GM23338 (cell line): ENCODE data around the gene AP5Z1. TPM values are rescaled to one million over a fixed set of nuclear protein-coding genes. Genes with fewer than 3 reads are reported as not detected.

ENCODE experiments used
- ATAC-seq: fragments of 200-7000 bp; cut with Tn5 transposase; 3 replicates; pipeline ENCODE4 v1.9.1; 2020
- DNase-seq: peaks from one replicate; pipeline ENCODE4 v3.0.0-alpha.2; 2015; ENCODE audit warnings: low spot score
- H2AFZ ChIP-seq: fragments of 200-600 bp; sonication (generic); 2 replicates; pipeline ENCODE4 v1.8.0; 2016; ENCODE audit warnings: antibody characterized with exemption, mild to moderate bottlenecking, moderate library complexity
- H3F3A ChIP-seq: fragments of 200-600 bp; sonication (generic); replicated peaks from 2 replicates; pipeline ENCODE4 v1.8.0; 2017; ENCODE audit warnings: antibody characterized with exemption, mixed run types, low read depth
- H3K27ac ChIP-seq: fragments of 200-600 bp; sonication (generic); 2 replicates; pipeline ENCODE4 v1.6.1; 2016; ENCODE audit warnings: low read depth
- H3K27me3 ChIP-seq: fragments of 200-600 bp; sonication (generic); 2 replicates; pipeline ENCODE4 v1.8.0; 2016; ENCODE audit warnings: mild to moderate bottlenecking, mixed run types, moderate library complexity; ENCODE audit not compliant: insufficient read depth
- H3K36me3 ChIP-seq: fragments of 200-600 bp; sonication (generic); 2 replicates; pipeline ENCODE4 v1.8.0; 2016; ENCODE audit warnings: mild to moderate bottlenecking; ENCODE audit not compliant: insufficient read depth
- H3K4me1 ChIP-seq: fragments of 200-600 bp; sonication (generic); 2 replicates; pipeline ENCODE4 v1.8.0; 2016; ENCODE audit warnings: mild to moderate bottlenecking, moderate library complexity; ENCODE audit not compliant: insufficient read depth
- H3K4me2 ChIP-seq: fragments of 200-600 bp; sonication (generic); 2 replicates; pipeline ENCODE4 v1.7.1; 2017; ENCODE audit warnings: mixed run types
- H3K4me3 ChIP-seq: fragments of 200-600 bp; sonication (generic); 2 replicates; pipeline ENCODE4 v1.6.1; 2016; ENCODE audit warnings: mixed run types
- H3K79me2 ChIP-seq: fragments of 200-600 bp; sonication (generic); replicated peaks from 2 replicates; pipeline ENCODE4 v1.8.0; 2017; ENCODE audit warnings: mild to moderate bottlenecking; ENCODE audit not compliant: insufficient read depth
- H3K9me2 ChIP-seq: fragments of 200-600 bp; sonication (generic); 2 replicates; pipeline ENCODE4 v1.8.0; 2017; ENCODE audit not compliant: insufficient read depth
- H4K20me1 ChIP-seq: fragments of 200-600 bp; sonication (generic); replicated peaks from 2 replicates; pipeline ENCODE4 v1.8.0; 2017; ENCODE audit warnings: mild to moderate bottlenecking; ENCODE audit not compliant: insufficient read depth
- H3K27ac Mint-ChIP-seq: 2 replicates; pipeline ENCODE4 v1.8.0; 2020; ENCODE audit warnings: inconsistent platforms, mild to moderate bottlenecking, moderate library complexity, mixed read lengths
- H3K27me3 Mint-ChIP-seq: 3 replicates; pipeline ENCODE4 v1.8.0; 2022; ENCODE audit warnings: low read depth, mild to moderate bottlenecking, moderate library complexity, mixed read lengths, inconsistent platforms; ENCODE audit not compliant: insufficient read depth, poor library complexity
- H3K36me3 Mint-ChIP-seq: 3 replicates; pipeline ENCODE4 v1.8.0; 2021; ENCODE audit warnings: low read depth, mild to moderate bottlenecking, inconsistent platforms, moderate library complexity, mixed read lengths
- H3K4me1 Mint-ChIP-seq: 3 replicates; pipeline ENCODE4 v1.8.0; 2020; ENCODE audit warnings: mild to moderate bottlenecking, inconsistent platforms, mixed read lengths
- H3K4me3 Mint-ChIP-seq: 3 replicates; pipeline ENCODE4 v1.8.0; 2021; ENCODE audit warnings: moderate library complexity, mild to moderate bottlenecking, inconsistent platforms, mixed read lengths
- H3K9me3 Mint-ChIP-seq: 3 replicates; pipeline ENCODE4 v1.8.0; 2020; ENCODE audit warnings: moderate library complexity, mild to moderate bottlenecking, inconsistent platforms, mixed read lengths
- EZH2 ChIP-seq: fragments of 200-600 bp; sonication (generic); IDR thresholded peaks from one replicate; pipeline ENCODE4 v1.8.0; 2017; ENCODE audit warnings: antibody characterized with exemption, mild to moderate bottlenecking, low read depth; ENCODE audit not compliant: unreplicated experiment
- EZH2phosphoT487 ChIP-seq: fragments of 200-600 bp; sonication (generic); IDR thresholded peaks from one replicate; pipeline ENCODE4 v1.8.1; 2018; ENCODE audit warnings: antibody characterized with exemption; ENCODE audit not compliant: unreplicated experiment
- JUNB ChIP-seq: IDR thresholded peaks from one replicate; pipeline ENCODE4 v1.6.1; 2016; ENCODE audit warnings: antibody characterized with exemption; ENCODE audit not compliant: unreplicated experiment
- REST ChIP-seq: IDR thresholded peaks from one replicate; pipeline ENCODE4 v1.6.1; 2018; ENCODE audit warnings: antibody characterized with exemption; ENCODE audit not compliant: unreplicated experiment
- ZNF114 ChIP-seq: fragments of 250-450 bp; sonication (Bioruptor Pico); IDR thresholded peaks from 2 replicates; pipeline ENCODE4 v1.5.0; 2020; ENCODE audit warnings: mild to moderate bottlenecking, moderate library complexity
- polyA plus RNA-seq: library from polyadenylated mRNA; unstranded; fragments of >200 nt; fragmentation: Nextera tagmentation; extraction: Ambion mirVana; gene quantifications from 2 replicates; pipeline ENCODE4 v1.2.1, GENCODE V29; 2016
- total RNA-seq: library from RNA; depleted of rRNA; stranded (reverse); fragments of >200 nt; shearing (Covaris generic); gene quantifications from 2 replicates; pipeline ENCODE4 v1.2.3, GENCODE V29; 2014
- TF ChIP-seq, protein P1 (sequence below), 2 experiments: fragments of 200-600 bp in 1 of 2; sonication (generic) in 1 of 2; conservative IDR thresholded peaks; 2 replicates each; pipeline versions ENCODE4 v1.5.1 to v1.6.1; 2016 to 2017; ENCODE audit warnings: antibody characterized with exemption in 2 of 2, low read depth in 2 of 2, mild to moderate bottlenecking in 2 of 2, moderate library complexity in 1 of 2
- TF ChIP-seq, protein P2 (sequence below): IDR thresholded peaks from 2 replicates; pipeline ENCODE4 v1.6.1; 2016; ENCODE audit warnings: antibody characterized with exemption

AP5Z1 gene
- total and polyA plus RNA-seq, 2 experiments from 2014 or later = 16.3 to 31.2 TPM

DNA sequence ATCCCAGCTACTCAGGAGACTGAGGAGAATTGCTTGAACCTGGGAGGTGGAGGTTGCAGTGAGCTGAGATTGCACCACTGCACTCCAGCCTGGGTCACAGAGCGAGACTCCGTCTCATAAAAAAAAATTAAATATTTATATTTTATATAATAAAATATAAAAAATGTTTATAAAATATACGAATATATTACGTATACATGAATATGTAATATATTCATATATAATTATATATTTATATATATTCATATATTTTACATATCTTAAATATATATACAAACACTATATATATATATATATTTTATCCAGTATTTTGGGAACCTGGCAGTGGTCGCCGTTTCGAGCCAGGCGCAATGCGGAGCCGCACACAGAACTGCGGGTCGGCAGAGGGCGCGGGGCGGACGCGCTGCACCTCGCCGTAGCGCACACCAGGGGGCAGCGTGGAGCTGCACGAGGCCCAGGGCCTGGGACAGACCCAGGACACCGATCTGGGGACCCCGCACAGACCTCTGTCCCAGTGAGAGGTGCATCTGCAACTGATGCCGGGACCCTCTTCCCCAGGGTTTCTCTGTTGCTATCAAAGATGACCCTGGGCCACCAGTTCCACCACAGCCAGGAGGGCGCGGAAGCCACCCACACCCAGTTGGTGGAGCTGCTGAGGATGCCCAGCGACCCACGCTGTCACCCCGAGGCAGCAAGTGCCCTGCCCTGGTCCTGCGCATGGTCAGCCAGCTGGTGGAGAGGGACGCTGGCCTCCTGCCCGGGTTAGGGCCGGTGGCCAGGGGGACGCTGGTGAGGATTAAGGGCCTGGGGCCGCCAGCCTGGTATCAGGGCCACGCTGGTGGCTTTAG, 22.7 kb downstream of the AP5Z1 start:
- no peaks in the 10 kb centered on the region for H3K27me3 ChIP-seq
- H3K4me3 ChIP-seq = no peak overlapping the region
- H3F3A ChIP-seq = no peaks in the 10 kb centered on the region
- no peaks in the 10 kb centered on the region for H3K36me3 ChIP-seq
- no peaks in the 10 kb centered on the region; the same call in 2 of the 3 replicates for H3K9me3 Mint-ChIP-seq
- H3K4me1 Mint-ChIP-seq = peaks cover 10% of the 10 kb centered on the region
- H3K79me2 ChIP-seq = no peaks in the 10 kb centered on the region
- no peak overlapping the region for H2AFZ ChIP-seq
- TF ChIP-seq EZH2phosphoT487 (no peak), REST (no peak), ZNF114 (CRISPR knock-in tag) (no peak), EZH2 (no peak)
- TF ChIP-seq, protein P1, sequence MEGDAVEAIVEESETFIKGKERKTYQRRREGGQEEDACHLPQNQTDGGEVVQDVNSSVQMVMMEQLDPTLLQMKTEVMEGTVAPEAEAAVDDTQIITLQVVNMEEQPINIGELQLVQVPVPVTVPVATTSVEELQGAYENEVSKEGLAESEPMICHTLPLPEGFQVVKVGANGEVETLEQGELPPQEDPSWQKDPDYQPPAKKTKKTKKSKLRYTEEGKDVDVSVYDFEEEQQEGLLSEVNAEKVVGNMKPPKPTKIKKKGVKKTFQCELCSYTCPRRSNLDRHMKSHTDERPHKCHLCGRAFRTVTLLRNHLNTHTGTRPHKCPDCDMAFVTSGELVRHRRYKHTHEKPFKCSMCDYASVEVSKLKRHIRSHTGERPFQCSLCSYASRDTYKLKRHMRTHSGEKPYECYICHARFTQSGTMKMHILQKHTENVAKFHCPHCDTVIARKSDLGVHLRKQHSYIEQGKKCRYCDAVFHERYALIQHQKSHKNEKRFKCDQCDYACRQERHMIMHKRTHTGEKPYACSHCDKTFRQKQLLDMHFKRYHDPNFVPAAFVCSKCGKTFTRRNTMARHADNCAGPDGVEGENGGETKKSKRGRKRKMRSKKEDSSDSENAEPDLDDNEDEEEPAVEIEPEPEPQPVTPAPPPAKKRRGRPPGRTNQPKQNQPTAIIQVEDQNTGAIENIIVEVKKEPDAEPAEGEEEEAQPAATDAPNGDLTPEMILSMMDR (conservative IDR thresholded peaks at IDR 0.05; ENCODE audit: low read depth in 2 of 2) = peak; percentile 58 to 95
- H3K36me3 Mint-ChIP-seq = peaks cover 7% of the 10 kb centered on the region
- H3K9me2 ChIP-seq = no peaks in the 10 kb centered on the region
- peaks cover 10% of the 10 kb centered on the region for H3K27me3 Mint-ChIP-seq
- DNase-seq = peak; percentile 80
- no peak overlapping the region for H3K4me3 Mint-ChIP-seq
- H4K20me1 ChIP-seq = no peaks in the 10 kb centered on the region; the same call in 1 of the 2 replicates
- H3K4me1 ChIP-seq = peaks cover 6% of the 10 kb centered on the region
- H3K27ac ChIP-seq = no peak overlapping the region
- ATAC-seq = peak; percentile 86
- no peak overlapping the region; the same call in 1 of the 2 replicates for H3K27ac Mint-ChIP-seq
- no peak overlapping the region for H3K4me2 ChIP-seq

GRCh38 chr7:4798706-4799235, 23.3 kb downstream of the AP5Z1 start:
- H3K79me2 ChIP-seq = no peaks in the 10 kb centered on the region
- H3F3A ChIP-seq = no peaks in the 10 kb centered on the region
- Mint-ChIP-seq H3K27ac (no peak overlapping the region), H3K9me3 (no peaks in the 10 kb centered on the region; the same call in 2 of the 3 replicates), H3K4me3 (no peak overlapping the region), H3K4me1 (peaks cover 10% of the 10 kb centered on the region), H3K27me3 (peaks cover 10% of the 10 kb centered on the region), H3K36me3 (peaks cover 7% of the 10 kb centered on the region)
- H3K27me3 ChIP-seq = no peaks in the 10 kb centered on the region
- ATAC-seq (no peak), DNase-seq (no peak)
- H3K9me2 ChIP-seq = no peaks in the 10 kb centered on the region
- peaks cover 6% of the 10 kb centered on the region; the same call in 1 of the 2 replicates for H3K4me1 ChIP-seq
- no peaks in the 10 kb centered on the region for H3K36me3 ChIP-seq
- no peak overlapping the region for H3K27ac ChIP-seq
- no peak overlapping the region for H3K4me3 ChIP-seq
- no peaks in the 10 kb centered on the region; the same call in 1 of the 2 replicates for H4K20me1 ChIP-seq
- no peak overlapping the region for H2AFZ ChIP-seq
- H3K4me2 ChIP-seq = no peak overlapping the region
- TF ChIP-seq JUNB (no peak), EZH2 (no peak)
- TF ChIP-seq, protein P2, sequence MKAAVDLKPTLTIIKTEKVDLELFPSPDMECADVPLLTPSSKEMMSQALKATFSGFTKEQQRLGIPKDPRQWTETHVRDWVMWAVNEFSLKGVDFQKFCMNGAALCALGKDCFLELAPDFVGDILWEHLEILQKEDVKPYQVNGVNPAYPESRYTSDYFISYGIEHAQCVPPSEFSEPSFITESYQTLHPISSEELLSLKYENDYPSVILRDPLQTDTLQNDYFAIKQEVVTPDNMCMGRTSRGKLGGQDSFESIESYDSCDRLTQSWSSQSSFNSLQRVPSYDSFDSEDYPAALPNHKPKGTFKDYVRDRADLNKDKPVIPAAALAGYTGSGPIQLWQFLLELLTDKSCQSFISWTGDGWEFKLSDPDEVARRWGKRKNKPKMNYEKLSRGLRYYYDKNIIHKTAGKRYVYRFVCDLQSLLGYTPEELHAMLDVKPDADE = no peak
